ENCODE results near the gene CEP41.

CEP41 gene

DNA sequence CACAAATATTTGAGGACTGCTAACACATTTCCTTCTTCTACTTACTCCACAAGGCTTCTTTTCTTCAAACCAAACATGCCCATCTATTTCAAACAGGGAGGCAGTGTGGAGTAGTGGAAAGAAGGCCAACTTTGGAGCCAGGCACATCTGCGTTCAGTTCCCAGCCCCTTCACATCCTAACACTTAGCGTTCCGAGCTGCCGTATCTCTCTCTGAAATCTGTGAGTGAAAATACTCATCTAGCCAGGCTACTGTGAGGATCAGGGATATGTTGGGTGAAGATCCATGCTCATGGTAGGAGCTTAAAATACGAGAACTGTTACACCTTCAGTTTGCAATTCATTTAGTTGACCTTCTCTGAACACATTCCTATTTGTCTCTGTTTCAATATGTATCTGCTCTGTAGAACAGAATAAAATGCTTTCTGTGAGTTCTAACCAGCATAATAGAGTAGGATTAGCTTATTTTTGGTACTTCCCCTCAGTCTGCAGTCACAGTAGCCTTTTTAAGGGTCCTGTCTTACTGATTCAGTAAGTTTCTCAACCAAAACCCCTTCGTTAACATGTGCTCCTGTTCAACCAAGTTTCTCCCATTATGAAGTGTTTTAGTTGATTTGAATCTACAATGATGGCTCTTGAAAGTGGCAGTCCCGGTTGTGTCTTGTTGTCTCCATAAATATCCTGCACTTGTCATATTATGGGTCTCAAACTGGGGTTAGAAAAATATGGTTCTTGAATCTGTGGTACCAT is 47.8 kb upstream of the CEP41 start:
- no peak overlapping the region for H2AFZ ChIP-seq (ENCODE audit: low read length)
- no peaks in the 10 kb centered on the region for H4K20me1 ChIP-seq (ENCODE audit: insufficient read depth, low read length)
- no peak overlapping the region for H3K4me3 ChIP-seq (ENCODE audit: low read depth, low read length, poor library complexity, severe bottlenecking)
- no peak overlapping the region for H3K4me2 ChIP-seq (ENCODE audit: low read length)
- no peak overlapping the region for H3K27ac ChIP-seq (ENCODE audit: low read depth, low read length, poor library complexity, severe bottlenecking)
- no peak for TF ChIP-seq EZH2 (IDR thresholded peaks at IDR 0.05; ENCODE audit: borderline replicate concordance, low read length)
- TF ChIP-seq, protein P1, sequence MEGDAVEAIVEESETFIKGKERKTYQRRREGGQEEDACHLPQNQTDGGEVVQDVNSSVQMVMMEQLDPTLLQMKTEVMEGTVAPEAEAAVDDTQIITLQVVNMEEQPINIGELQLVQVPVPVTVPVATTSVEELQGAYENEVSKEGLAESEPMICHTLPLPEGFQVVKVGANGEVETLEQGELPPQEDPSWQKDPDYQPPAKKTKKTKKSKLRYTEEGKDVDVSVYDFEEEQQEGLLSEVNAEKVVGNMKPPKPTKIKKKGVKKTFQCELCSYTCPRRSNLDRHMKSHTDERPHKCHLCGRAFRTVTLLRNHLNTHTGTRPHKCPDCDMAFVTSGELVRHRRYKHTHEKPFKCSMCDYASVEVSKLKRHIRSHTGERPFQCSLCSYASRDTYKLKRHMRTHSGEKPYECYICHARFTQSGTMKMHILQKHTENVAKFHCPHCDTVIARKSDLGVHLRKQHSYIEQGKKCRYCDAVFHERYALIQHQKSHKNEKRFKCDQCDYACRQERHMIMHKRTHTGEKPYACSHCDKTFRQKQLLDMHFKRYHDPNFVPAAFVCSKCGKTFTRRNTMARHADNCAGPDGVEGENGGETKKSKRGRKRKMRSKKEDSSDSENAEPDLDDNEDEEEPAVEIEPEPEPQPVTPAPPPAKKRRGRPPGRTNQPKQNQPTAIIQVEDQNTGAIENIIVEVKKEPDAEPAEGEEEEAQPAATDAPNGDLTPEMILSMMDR (IDR thresholded peaks at IDR 0.05; ENCODE audit: low read length): no peak
- no peaks in the 10 kb centered on the region for H3K79me2 ChIP-seq (ENCODE audit: insufficient read depth, low read length)
- H3K9me3 ChIP-seq (ENCODE audit: low read length): peaks cover 10% of the 10 kb centered on the region
- H3K27me3 ChIP-seq (ENCODE audit: insufficient read depth, low read length): peaks cover 14% of the 10 kb centered on the region; the same call in 1 of the 2 replicates
- peaks cover 9% of the 10 kb centered on the region; the same call in 1 of the 2 replicates for H3K36me3 ChIP-seq (ENCODE audit: insufficient read depth, low read length)
- H3K9ac ChIP-seq (ENCODE audit: low read length): no peak overlapping the region
- H3K4me1 ChIP-seq (ENCODE audit: insufficient read depth, low read length, severe bottlenecking): peaks cover 37% of the 10 kb centered on the region
- H3F3A ChIP-seq (ENCODE audit: insufficient read depth, low read length): no peaks in the 10 kb centered on the region
- H3K9me2 ChIP-seq (ENCODE audit: low read depth, low read length): no peaks in the 10 kb centered on the region

DNA sequence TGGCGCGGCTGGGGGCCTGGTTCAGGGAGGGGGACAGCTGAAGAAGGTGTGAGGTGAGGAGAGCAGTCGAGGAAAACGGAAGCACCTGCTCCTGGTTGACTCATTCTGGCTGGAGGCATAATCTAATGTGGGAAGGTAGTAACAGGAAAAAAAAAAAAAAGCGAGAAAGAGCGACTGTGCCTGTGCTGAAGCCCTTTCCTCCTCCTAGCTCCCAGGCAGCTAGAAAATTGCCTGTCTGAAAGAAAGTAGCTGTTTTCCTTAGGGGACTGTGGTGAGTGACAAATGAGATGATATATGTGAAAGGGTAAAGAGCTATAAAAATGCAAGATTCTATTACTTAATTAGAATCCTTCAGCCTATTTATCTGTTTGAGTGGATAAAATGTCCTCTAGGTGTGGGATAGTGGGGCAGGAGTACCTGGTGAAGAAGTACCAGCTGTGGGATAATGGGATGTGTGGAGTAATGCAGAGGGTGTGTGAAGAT is 46.2 kb upstream of the CEP41 start:
- Histone ChIP-seq H3K4me3 (ENCODE audit: low read depth, low read length, poor library complexity, severe bottlenecking) (peak overlapping the region; percentile 62), H3K27ac (ENCODE audit: low read depth, low read length, poor library complexity, severe bottlenecking) (no peak overlapping the region), H2AFZ (ENCODE audit: low read length) (no peak overlapping the region), H3K9ac (ENCODE audit: low read length) (peak overlapping the region; percentile 50), H3K27me3 (ENCODE audit: insufficient read depth, low read length) (peaks cover 4% of the 10 kb centered on the region; the same call in 1 of the 2 replicates), H3K79me2 (ENCODE audit: insufficient read depth, low read length) (no peaks in the 10 kb centered on the region), H3K9me3 (ENCODE audit: low read length) (no peaks in the 10 kb centered on the region), H3K9me2 (ENCODE audit: low read depth, low read length) (no peaks in the 10 kb centered on the region), H3K4me2 (ENCODE audit: low read length) (peak overlapping the region; percentile 63), H3K36me3 (ENCODE audit: insufficient read depth, low read length) (no peaks in the 10 kb centered on the region; the same call in 1 of the 2 replicates), H3F3A (ENCODE audit: insufficient read depth, low read length) (no peaks in the 10 kb centered on the region), H4K20me1 (ENCODE audit: insufficient read depth, low read length) (no peaks in the 10 kb centered on the region), H3K4me1 (ENCODE audit: insufficient read depth, low read length, severe bottlenecking) (peaks cover 37% of the 10 kb centered on the region)
- no peak for TF ChIP-seq EZH2 (IDR thresholded peaks at IDR 0.05; ENCODE audit: borderline replicate concordance, low read length)
- TF ChIP-seq, protein P1 (IDR thresholded peaks at IDR 0.05; ENCODE audit: low read length): no peak

DNA sequence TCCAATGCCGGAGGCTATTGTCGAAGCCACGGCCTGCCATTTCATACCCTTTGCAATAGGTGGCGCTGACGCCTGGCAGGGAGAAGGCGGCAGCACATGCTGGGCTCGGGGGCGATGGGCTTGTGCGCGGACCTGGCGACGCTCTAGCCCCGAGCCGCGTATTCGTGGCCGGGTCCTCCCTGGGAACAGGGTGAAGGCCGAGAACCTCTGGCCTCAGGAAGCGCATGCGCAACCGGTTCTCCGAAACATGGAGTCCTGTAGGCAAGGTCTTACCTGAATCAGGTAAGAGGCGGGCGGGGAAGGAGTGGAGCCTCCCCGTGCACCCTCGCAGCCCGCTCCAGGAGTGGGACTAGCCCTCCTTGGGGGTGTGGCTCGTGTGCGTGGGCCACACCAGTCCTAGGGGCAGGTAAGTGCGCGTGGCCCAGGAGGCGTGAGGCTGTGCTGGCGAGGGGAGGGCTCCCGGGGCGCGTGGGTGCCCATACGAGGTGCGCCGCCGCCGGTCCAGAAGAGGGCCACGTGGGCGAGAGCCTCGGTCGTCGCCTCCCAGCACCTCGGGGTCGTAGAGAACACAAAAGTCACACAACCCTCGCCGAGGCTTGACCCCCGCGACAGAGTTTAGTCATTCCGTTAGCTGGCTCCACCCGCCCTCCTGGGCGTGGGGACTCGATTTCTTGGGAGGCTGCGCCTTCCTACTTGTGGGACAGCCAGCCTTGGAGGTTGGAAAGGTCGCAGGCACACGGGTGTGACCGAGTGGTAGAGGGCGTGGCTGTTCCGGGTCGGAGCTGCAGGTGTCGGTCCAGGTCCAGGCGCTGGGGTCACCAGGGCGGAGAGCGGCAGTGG is 45.5 kb upstream of the CEP41 start:
- no peaks in the 10 kb centered on the region for H3K9me2 ChIP-seq (ENCODE audit: low read depth, low read length)
- no peaks in the 10 kb centered on the region for H4K20me1 ChIP-seq (ENCODE audit: insufficient read depth, low read length)
- no peaks in the 10 kb centered on the region for H3F3A ChIP-seq (ENCODE audit: insufficient read depth, low read length)
- peaks cover 32% of the 10 kb centered on the region for H3K4me1 ChIP-seq (ENCODE audit: insufficient read depth, low read length, severe bottlenecking)
- no peak overlapping the region for H2AFZ ChIP-seq (ENCODE audit: low read length)
- H3K27ac ChIP-seq (ENCODE audit: low read depth, low read length, poor library complexity, severe bottlenecking): no peak overlapping the region
- peak overlapping the region; percentile 63 for H3K4me2 ChIP-seq (ENCODE audit: low read length)
- peak overlapping the region; percentile 62 for H3K4me3 ChIP-seq (ENCODE audit: low read depth, low read length, poor library complexity, severe bottlenecking)
- no peaks in the 10 kb centered on the region for H3K9me3 ChIP-seq (ENCODE audit: low read length)
- peak overlapping the region; percentile 50 for H3K9ac ChIP-seq (ENCODE audit: low read length)
- TF ChIP-seq, protein P1 (IDR thresholded peaks at IDR 0.05; ENCODE audit: low read length): peak; percentile 98
- TF ChIP-seq EZH2 (IDR thresholded peaks at IDR 0.05; ENCODE audit: borderline replicate concordance, low read length): no peak
- no peaks in the 10 kb centered on the region for H3K79me2 ChIP-seq (ENCODE audit: insufficient read depth, low read length)
- no peaks in the 10 kb centered on the region; the same call in 1 of the 2 replicates for H3K36me3 ChIP-seq (ENCODE audit: insufficient read depth, low read length)
- peaks cover 4% of the 10 kb centered on the region; the same call in 1 of the 2 replicates for H3K27me3 ChIP-seq (ENCODE audit: insufficient read depth, low read length)

Measured in OCI-LY1 (cell line).